K562 (cell line): ENCODE measurements around the gene PCDHA7.

ENCODE experiments used
- ETV6 ChIP-seq, 3 experiments: fragments of 150-350 bp in 1 of 3; sonication (generic) in 1 of 3; formaldehyde crosslinking in 1 of 3; IDR thresholded peaks; 2 replicates each; pipeline versions ENCODE4 v1.6.1 to v1.8.0; 2014 to 2022; ENCODE audit warnings: borderline replicate concordance in 2 of 3, low read depth in 2 of 3, antibody characterized with exemption in 1 of 3, low read length in 1 of 3, mild to moderate bottlenecking in 1 of 3, missing genetic modification reagents in 1 of 3
- JUNB ChIP-seq: fragments of 450-650 bp; formaldehyde crosslinking; conservative IDR thresholded peaks from 2 replicates; pipeline ENCODE4 v1.4.0; 2020; ENCODE audit warnings: mild to moderate bottlenecking
- JUND ChIP-seq, 2 experiments: IDR thresholded peaks; 2 replicates in 1 of 2; 3 replicates in 1 of 2; pipeline ENCODE4 v1.6.1; 2011; ENCODE audit warnings: borderline replicate concordance in 2 of 2, low read depth in 2 of 2, low read length in 2 of 2, improper control_type of control experiment in 1 of 2, missing biosample characterization in 1 of 2, missing genetic modification characterization in 1 of 2, missing genetic modification reagents in 1 of 2
- KDM1A ChIP-seq, 2 experiments: fragments of 450-650 bp; IDR thresholded peaks; 2 replicates each; pipeline ENCODE4 v1.6.1; 2016; ENCODE audit warnings: mild to moderate bottlenecking in 2 of 2
- KDM5B ChIP-seq: fragments of 200-600 bp; sonication (generic); IDR thresholded peaks from 2 replicates; pipeline ENCODE4 v1.6.1; 2012; ENCODE audit warnings: low read depth, mild to moderate bottlenecking, moderate library complexity, low read length, control low read depth, inconsistent platforms; ENCODE audit not compliant: insufficient replicate concordance
- LEF1 ChIP-seq: fragments of 450-650 bp; IDR thresholded peaks from 2 replicates; pipeline ENCODE4 v1.6.1; 2016; ENCODE audit warnings: mild to moderate bottlenecking
- RBM17 ChIP-seq: fragments of 200-400 bp; formaldehyde crosslinking; IDR thresholded peaks from 2 replicates; pipeline ENCODE4 v1.6.1; 2017; ENCODE audit warnings: low read depth, mild to moderate bottlenecking, low read length, borderline replicate concordance
- TAF9B ChIP-seq: fragments of 450-650 bp; IDR thresholded peaks from 2 replicates; pipeline ENCODE4 v1.6.1; 2018; ENCODE audit warnings: mild to moderate bottlenecking; ENCODE audit not compliant: partially characterized antibody
- ZNF121 ChIP-seq: sonication (generic); formaldehyde crosslinking; conservative IDR thresholded peaks from 2 replicates; pipeline ENCODE4 v1.8.0; 2022; ENCODE audit warnings: missing genetic modification reagents
- ZNF253 ChIP-seq: fragments of 250-450 bp; sonication (Bioruptor Pico); conservative IDR thresholded peaks from 2 replicates; pipeline ENCODE4 v1.6.1; 2021; ENCODE audit warnings: mild to moderate bottlenecking
- ZNF551 ChIP-seq: fragments of 250-450 bp; sonication (Bioruptor Pico); IDR thresholded peaks from 2 replicates; pipeline ENCODE4 v1.5.0; 2021; ENCODE audit warnings: mild to moderate bottlenecking, moderate library complexity
- TF ChIP-seq, protein P1 (sequence below): sonication (generic); formaldehyde crosslinking; IDR thresholded peaks from 2 replicates; pipeline ENCODE4 v1.8.1; 2023; ENCODE audit warnings: mild to moderate bottlenecking, missing genetic modification reagents
- TF ChIP-seq, protein P2 (sequence below), 3 experiments: IDR thresholded peaks in 2 of 3; conservative IDR thresholded peaks in 1 of 3; 2 replicates each; pipeline ENCODE4 v1.5.1; 2011 to 2012; ENCODE audit warnings: low read length in 3 of 3, mild to moderate bottlenecking in 3 of 3, control low read depth in 2 of 3, improper control_type of control experiment in 1 of 3, inconsistent platforms in 1 of 3, low read depth in 1 of 3, mixed read lengths in 1 of 3, moderate library complexity in 1 of 3; ENCODE audit not compliant: insufficient read depth in 2 of 3
- TF ChIP-seq, protein P3 (sequence below): sonication (generic); formaldehyde crosslinking; IDR thresholded peaks from 2 replicates; pipeline ENCODE4 v1.8.0; 2022; ENCODE audit warnings: missing genetic modification reagents, mild to moderate bottlenecking, borderline replicate concordance

DNA sequence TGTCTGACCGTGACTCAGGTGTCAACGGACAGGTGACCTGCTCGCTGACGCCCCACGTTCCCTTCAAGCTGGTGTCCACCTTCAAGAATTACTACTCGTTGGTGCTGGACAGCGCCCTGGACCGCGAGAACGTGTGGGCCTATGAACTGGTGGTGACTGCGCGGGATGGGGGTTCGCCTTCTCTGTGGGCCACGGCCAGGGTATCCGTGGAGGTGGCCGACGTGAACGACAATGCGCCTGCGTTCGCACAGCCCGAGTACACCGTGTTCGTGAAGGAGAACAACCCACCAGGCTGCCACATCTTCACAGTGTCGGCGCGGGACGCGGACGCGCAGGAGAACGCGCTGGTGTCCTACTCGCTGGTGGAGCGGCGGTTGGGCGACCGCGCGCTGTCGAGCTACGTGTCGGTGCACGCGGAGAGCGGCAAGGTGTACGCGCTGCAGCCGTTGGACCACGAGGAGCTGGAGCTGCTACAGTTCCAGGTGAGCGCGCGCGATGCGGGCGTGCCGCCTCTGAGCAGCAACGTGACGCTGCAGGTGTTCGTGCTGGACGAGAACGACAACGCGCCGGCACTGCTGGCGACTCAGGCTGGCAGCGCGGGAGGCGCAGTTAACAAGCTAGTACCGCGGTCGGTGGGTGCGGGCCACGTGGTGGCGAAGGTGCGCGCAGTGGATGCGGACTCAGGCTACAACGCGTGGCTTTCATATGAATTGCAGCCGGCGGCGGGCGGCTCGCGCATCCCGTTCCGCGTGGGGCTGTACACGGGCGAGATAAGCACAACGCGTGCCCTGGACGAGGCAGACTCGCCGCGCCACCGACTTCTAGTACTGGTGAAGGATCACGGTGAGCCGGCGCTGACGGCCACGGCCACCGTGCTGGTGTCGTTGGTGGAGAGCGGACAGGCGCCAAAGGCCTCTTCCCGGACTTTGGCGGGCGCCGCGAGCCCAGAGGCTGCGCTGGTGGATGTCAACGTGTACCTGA is 36.4 kb downstream of the PCDHA7 start:
- TF ChIP-seq KDM1A (IDR thresholded peaks at IDR 0.05) (no peak), JUNB (no peak), LEF1 (no peak), ETV6 (IDR thresholded peaks at IDR 0.05; ENCODE audit: borderline replicate concordance in 1 of 2, low read depth in 2 of 2, low read length in 1 of 2) (no peak), ETV6 (CRISPR knock-in tag; IDR thresholded peaks at IDR 0.05; ENCODE audit: borderline replicate concordance) (no peak), ZNF253 (CRISPR knock-in tag) (no peak), ZNF121 (CRISPR knock-in tag) (no peak), RBM17 (no peak), ZNF551 (CRISPR knock-in tag) (no peak), JUND (IDR thresholded peaks at IDR 0.05; ENCODE audit: borderline replicate concordance, low read depth, low read length) (no peak), JUND (tag; IDR thresholded peaks at IDR 0.05; ENCODE audit: borderline replicate concordance, low read depth, low read length) (no peak), KDM5B (no peak), TAF9B (no peak)
- TF ChIP-seq, protein P1, sequence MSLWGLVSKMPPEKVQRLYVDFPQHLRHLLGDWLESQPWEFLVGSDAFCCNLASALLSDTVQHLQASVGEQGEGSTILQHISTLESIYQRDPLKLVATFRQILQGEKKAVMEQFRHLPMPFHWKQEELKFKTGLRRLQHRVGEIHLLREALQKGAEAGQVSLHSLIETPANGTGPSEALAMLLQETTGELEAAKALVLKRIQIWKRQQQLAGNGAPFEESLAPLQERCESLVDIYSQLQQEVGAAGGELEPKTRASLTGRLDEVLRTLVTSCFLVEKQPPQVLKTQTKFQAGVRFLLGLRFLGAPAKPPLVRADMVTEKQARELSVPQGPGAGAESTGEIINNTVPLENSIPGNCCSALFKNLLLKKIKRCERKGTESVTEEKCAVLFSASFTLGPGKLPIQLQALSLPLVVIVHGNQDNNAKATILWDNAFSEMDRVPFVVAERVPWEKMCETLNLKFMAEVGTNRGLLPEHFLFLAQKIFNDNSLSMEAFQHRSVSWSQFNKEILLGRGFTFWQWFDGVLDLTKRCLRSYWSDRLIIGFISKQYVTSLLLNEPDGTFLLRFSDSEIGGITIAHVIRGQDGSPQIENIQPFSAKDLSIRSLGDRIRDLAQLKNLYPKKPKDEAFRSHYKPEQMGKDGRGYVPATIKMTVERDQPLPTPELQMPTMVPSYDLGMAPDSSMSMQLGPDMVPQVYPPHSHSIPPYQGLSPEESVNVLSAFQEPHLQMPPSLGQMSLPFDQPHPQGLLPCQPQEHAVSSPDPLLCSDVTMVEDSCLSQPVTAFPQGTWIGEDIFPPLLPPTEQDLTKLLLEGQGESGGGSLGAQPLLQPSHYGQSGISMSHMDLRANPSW (CRISPR knock-in tag), result no peak
- TF ChIP-seq, protein P2, sequence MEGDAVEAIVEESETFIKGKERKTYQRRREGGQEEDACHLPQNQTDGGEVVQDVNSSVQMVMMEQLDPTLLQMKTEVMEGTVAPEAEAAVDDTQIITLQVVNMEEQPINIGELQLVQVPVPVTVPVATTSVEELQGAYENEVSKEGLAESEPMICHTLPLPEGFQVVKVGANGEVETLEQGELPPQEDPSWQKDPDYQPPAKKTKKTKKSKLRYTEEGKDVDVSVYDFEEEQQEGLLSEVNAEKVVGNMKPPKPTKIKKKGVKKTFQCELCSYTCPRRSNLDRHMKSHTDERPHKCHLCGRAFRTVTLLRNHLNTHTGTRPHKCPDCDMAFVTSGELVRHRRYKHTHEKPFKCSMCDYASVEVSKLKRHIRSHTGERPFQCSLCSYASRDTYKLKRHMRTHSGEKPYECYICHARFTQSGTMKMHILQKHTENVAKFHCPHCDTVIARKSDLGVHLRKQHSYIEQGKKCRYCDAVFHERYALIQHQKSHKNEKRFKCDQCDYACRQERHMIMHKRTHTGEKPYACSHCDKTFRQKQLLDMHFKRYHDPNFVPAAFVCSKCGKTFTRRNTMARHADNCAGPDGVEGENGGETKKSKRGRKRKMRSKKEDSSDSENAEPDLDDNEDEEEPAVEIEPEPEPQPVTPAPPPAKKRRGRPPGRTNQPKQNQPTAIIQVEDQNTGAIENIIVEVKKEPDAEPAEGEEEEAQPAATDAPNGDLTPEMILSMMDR (IDR thresholded peaks at IDR 0.05 in 2 of 3, conservative IDR thresholded peaks at IDR 0.05 in 1 of 3; ENCODE audit: insufficient read depth in 2 of 3, low read depth in 1 of 3, low read length in 3 of 3), result no peak
- TF ChIP-seq, protein P3, sequence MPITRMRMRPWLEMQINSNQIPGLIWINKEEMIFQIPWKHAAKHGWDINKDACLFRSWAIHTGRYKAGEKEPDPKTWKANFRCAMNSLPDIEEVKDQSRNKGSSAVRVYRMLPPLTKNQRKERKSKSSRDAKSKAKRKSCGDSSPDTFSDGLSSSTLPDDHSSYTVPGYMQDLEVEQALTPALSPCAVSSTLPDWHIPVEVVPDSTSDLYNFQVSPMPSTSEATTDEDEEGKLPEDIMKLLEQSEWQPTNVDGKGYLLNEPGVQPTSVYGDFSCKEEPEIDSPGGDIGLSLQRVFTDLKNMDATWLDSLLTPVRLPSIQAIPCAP (CRISPR knock-in tag), result no peak
